GM10248 (cell line): Measurements from ENCODE around the gene KCNS3.

ENCODE experiments used
- CTCF ChIA-PET: fragments of 300-600 bp; sonication (Branson Sonifier 250); formaldehyde crosslinking; extraction: SDS; loops from one replicate; lab custom pipeline; 2021; ENCODE audit warnings: antibody characterized with exemption; lab: Yijun Ruan, JAX
- POLR2A ChIA-PET: fragments of 350-650 bp; sonication (Branson Sonifier 250); formaldehyde crosslinking; extraction: SDS; loops from one replicate; lab custom pipeline; 2020; ENCODE audit warnings: antibody characterized with exemption; lab: Yijun Ruan, JAX
- DNase-seq: peaks from one replicate; pipeline ENCODE4 v3.0.0; 2012; ENCODE audit errors: extremely low spot score
- TF ChIP-seq, protein P1 (sequence below): IDR thresholded peaks from 2 replicates; pipeline ENCODE4 v1.5.1; 2012; ENCODE audit warnings: mild to moderate bottlenecking, low read depth; ENCODE audit errors: extremely low read depth, missing control alignments, control extremely low read depth

KCNS3 gene

GRCh38 chr2:17930773-17931172, 52.3 kb downstream of the KCNS3 start:
- POLR2A ChIA-PET: no interaction called here
- TF ChIP-seq, protein P1, sequence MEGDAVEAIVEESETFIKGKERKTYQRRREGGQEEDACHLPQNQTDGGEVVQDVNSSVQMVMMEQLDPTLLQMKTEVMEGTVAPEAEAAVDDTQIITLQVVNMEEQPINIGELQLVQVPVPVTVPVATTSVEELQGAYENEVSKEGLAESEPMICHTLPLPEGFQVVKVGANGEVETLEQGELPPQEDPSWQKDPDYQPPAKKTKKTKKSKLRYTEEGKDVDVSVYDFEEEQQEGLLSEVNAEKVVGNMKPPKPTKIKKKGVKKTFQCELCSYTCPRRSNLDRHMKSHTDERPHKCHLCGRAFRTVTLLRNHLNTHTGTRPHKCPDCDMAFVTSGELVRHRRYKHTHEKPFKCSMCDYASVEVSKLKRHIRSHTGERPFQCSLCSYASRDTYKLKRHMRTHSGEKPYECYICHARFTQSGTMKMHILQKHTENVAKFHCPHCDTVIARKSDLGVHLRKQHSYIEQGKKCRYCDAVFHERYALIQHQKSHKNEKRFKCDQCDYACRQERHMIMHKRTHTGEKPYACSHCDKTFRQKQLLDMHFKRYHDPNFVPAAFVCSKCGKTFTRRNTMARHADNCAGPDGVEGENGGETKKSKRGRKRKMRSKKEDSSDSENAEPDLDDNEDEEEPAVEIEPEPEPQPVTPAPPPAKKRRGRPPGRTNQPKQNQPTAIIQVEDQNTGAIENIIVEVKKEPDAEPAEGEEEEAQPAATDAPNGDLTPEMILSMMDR: no peak
- no peak for DNase-seq
- CTCF ChIA-PET: interaction anchor here (1.4 to 1.6 kb wide), 3 partner anchors 11 to 14 kb away, joined by 3 to 4 read pairs (median 3); no protein-coding TSS in a partner anchor

- ChIA-PET POLR2A (no interaction called here), CTCF (interaction anchor here (1.5 kb wide), 1 partner anchor 66 kb away, joined by 4 read pairs; no protein-coding TSS in a partner anchor)
- no peak for DNase-seq
- TF ChIP-seq, protein P1: no peak
Measured at GRCh38 chr2:17933256-17933655, 54.8 kb downstream of the KCNS3 start.

DNA sequence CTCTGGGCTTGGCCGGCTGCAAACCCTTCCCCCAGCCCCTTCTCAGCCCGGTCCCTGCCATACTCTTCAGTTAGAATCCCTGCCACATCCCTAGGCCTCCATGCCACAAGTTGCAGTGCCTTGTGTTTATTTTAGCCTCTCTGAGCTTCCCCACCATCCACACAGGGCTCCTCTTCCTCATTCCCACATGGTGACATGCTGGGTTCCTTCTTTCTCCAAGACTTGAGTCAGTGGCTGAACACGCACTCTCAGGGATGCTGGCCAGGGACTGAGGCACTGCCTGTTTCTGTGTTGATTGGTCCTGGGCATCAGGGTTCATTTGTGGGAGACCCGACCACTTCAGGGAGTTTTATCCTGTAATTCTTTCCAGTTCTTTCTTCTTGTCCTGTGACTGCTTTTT, 56.3 kb downstream of the KCNS3 start:
- ChIA-PET POLR2A (no interaction called here), CTCF (no interaction called here)
- DNase-seq: no peak
- TF ChIP-seq, protein P1: no peak

DNA sequence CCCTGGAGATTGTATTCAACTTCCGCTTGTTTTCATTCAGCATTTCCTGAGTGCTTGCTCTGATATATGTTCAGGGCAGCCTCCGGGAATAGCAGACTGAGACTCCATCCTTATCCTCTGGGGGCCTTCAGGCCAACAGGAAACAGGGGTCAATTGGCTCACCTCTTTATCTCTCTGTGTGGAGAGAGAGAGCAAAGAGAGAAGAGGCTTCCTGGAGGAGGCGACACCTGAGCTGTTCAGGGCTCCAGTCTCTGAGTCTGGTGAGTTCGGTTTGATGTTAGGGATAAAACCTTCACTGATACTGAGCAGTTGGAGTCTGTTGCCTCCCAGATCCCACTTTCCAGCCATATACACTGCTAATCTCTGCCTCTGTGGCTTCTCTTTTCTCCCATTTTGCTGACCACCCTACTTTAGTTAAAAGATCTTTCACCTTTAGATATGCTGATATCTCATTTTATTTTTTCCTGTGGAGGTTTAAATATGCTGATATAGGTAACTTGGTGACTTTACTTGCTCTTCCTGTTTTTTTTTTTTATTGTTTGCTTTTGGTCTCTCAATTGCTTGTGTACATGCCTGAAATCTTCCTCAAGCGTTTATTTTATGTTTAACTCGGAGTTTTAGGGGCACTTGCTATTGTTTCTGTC, 56.9 kb downstream of the KCNS3 start:
- TF ChIP-seq, protein P1: no peak
- ChIA-PET POLR2A (no interaction called here), CTCF (no interaction called here)
- DNase-seq: no peak

- no peak for DNase-seq
- ChIA-PET POLR2A (no interaction called here), CTCF (interaction anchor here (0.9 kb wide), 1 partner anchor 11 kb away, joined by 3 read pairs; no protein-coding TSS in a partner anchor)
- TF ChIP-seq, protein P1: no peak
Measured at GRCh38 chr2:17936599-17936998, 58.1 kb downstream of the KCNS3 start.

DNA sequence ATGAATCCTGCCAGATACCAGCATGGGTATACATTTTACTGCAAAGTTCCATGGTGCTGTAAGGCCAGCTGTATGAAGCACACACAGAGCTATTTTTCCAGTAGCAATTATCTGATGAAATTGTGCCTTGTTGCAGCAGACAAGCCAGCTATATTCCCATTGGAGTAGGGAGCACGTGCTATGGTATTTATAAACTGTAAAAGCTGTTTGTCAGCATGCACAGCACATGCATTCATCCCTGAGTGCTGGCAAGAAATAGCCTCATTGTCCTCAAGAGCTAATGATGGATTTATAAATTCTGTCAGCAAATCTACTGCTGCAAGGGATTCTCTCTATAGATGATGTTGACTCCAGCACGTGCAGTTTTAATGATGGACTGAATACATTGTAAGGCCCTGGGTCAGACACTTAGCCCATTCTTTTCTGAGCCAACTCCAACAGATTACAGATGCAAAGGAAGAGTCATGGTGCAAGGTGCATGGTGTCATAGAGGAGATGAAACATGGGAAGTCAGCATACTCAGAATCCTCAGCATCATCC, 61.7 kb downstream of the KCNS3 start:
- DNase-seq: no peak
- ChIA-PET CTCF (interaction anchor here (0.9 kb wide), 1 partner anchor 10 kb away, joined by 3 read pairs; no protein-coding TSS in a partner anchor), POLR2A (no interaction called here)
- TF ChIP-seq, protein P1: no peak
